Small intestine (tissue), 4 donors: ENCODE measurements around the gene DHRS1. TPM values are rescaled to one million over a fixed set of nuclear protein-coding genes. Genes with fewer than 3 reads are reported as not detected.

Source experiments
- polyA plus RNA-seq, 4 donors: library from polyadenylated mRNA; stranded (reverse) in 3 of 4; unstranded in 1 of 4; fragments of 200-250 nt in 3 of 4; fragments of 120-200 nt in 1 of 4; gene quantifications; one replicate each; pipeline versions ENCODE4 v1.2.1 to v1.2.3, GENCODE V29; 2013
- donor health status: healthy with polysubstance abuse.
- donor health status: Bipolar disorder and iron deficiency.
- donor health status: healthy.

Gene DHRS1
- polyA plus RNA-seq, 4 donors: 45.2 to 95.7 (median 66.5) TPM

Other genes starting within 250 kb of the DHRS1 start
- 1 to 10 TPM in 2 of 4 donors, under 1 TPM in 2; 0.81 to 1.4 (median 1.1) TPM for gene CARMIL3, start 247.8 kb downstream of the DHRS1 start, polyA plus RNA-seq
- gene CPNE6, start 228.2 kb downstream of the DHRS1 start, polyA plus RNA-seq: 10 to 100 TPM in 1 of 4 donors, 1 to 10 TPM in 2, under 1 TPM in 1; 0.03 to 10.7 (median 4.2) TPM
- 100 to 1,000 TPM; 197 to 870 (median 304) TPM for gene PCK2, start 205.5 kb downstream of the DHRS1 start, polyA plus RNA-seq
- gene DCAF11, start 185.0 kb downstream of the DHRS1 start, polyA plus RNA-seq: 100 to 1,000 TPM in 2 of 4 donors, 10 to 100 TPM in 2; 72.1 to 122 (median 93.3) TPM
- 1 to 10 TPM; 1.5 to 4.0 (median 2.7) TPM for gene NRL, start 184.8 kb downstream of the DHRS1 start, polyA plus RNA-seq
- 1 to 10 TPM; 2.4 to 5.8 (median 4.1) TPM for gene FITM1, start 169.1 kb downstream of the DHRS1 start, polyA plus RNA-seq
- 100 to 1,000 TPM; 307 to 576 (median 467) TPM for gene PSME1, start 163.6 kb downstream of the DHRS1 start, polyA plus RNA-seq
- gene EMC9, start 158.2 kb downstream of the DHRS1 start, polyA plus RNA-seq: 10 to 100 TPM; 27.2 to 74.7 (median 41.3) TPM
- 100 to 1,000 TPM; 175 to 997 (median 644) TPM for gene PSME2, start 153.2 kb downstream of the DHRS1 start, polyA plus RNA-seq
- gene RNF31, start 152.3 kb downstream of the DHRS1 start, polyA plus RNA-seq: 10 to 100 TPM; 33.7 to 83.0 (median 48.9) TPM
- gene IRF9, start 138.5 kb downstream of the DHRS1 start, polyA plus RNA-seq: 10 to 100 TPM; 36.9 to 90.9 (median 63.3) TPM
- 100 to 1,000 TPM in 1 of 4 donors, 10 to 100 TPM in 3; 23.0 to 135 (median 40.7) TPM for gene REC8, start 127.7 kb downstream of the DHRS1 start, polyA plus RNA-seq
- gene IPO4, start 111.0 kb downstream of the DHRS1 start, polyA plus RNA-seq: 10 to 100 TPM in 2 of 4 donors, 1 to 10 TPM in 2; 3.2 to 24.4 (median 12.5) TPM
- gene TM9SF1, start 104.3 kb downstream of the DHRS1 start, polyA plus RNA-seq: 10 to 100 TPM in 2 of 4 donors, 1 to 10 TPM in 2; 6.9 to 56.1 (median 23.9) TPM
- 1 to 10 TPM in 1 of 4 donors, under 1 TPM in 1, not detected in 2; 0.04 to 6.9 TPM for gene TSSK4, start 94.1 kb downstream of the DHRS1 start, polyA plus RNA-seq
- gene CHMP4A, start 86.3 kb downstream of the DHRS1 start, polyA plus RNA-seq: 100 to 1,000 TPM in 1 of 4 donors, 10 to 100 TPM in 3; 70.0 to 121 (median 94.9) TPM
- gene MDP1, start 83.7 kb downstream of the DHRS1 start, polyA plus RNA-seq: 10 to 100 TPM; 18.8 to 31.1 (median 21.4) TPM
- gene NEDD8, start 67.4 kb downstream of the DHRS1 start, polyA plus RNA-seq: 100 to 1,000 TPM; 182 to 225 (median 205) TPM
- 10 to 100 TPM; 57.4 to 94.1 (median 76.0) TPM for gene GMPR2, start 66.9 kb downstream of the DHRS1 start, polyA plus RNA-seq
- 10 to 100 TPM; 33.0 to 42.4 (median 35.8) TPM for gene TINF2, start 57.2 kb downstream of the DHRS1 start, polyA plus RNA-seq
- gene TGM1, start 36.6 kb downstream of the DHRS1 start, polyA plus RNA-seq: 1 to 10 TPM; 1.5 to 3.4 (median 1.7) TPM
- 10 to 100 TPM; 25.3 to 58.6 (median 36.0) TPM for gene RABGGTA, start 28.2 kb downstream of the DHRS1 start, polyA plus RNA-seq
- 10 to 100 TPM in 3 of 4 donors, 1 to 10 TPM in 1; 9.7 to 22.5 (median 16.0) TPM for gene NOP9, start 70 bp upstream of the DHRS1 start, polyA plus RNA-seq
- gene CIDEB, start 8.2 kb upstream of the DHRS1 start, polyA plus RNA-seq: 100 to 1,000 TPM in 2 of 4 donors, 10 to 100 TPM in 2; 31.2 to 273 (median 139) TPM
- gene LTB4R2, start 10.4 kb upstream of the DHRS1 start, polyA plus RNA-seq: 1 to 10 TPM in 3 of 4 donors, under 1 TPM in 1; 0.89 to 4.7 (median 2.3) TPM
- gene LTB4R, start 11.7 kb upstream of the DHRS1 start, polyA plus RNA-seq: 10 to 100 TPM in 2 of 4 donors, 1 to 10 TPM in 2; 5.1 to 37.0 (median 15.8) TPM
- gene ADCY4, start 35.3 kb upstream of the DHRS1 start, polyA plus RNA-seq: 10 to 100 TPM in 1 of 4 donors, 1 to 10 TPM in 3; 3.4 to 16.4 (median 6.1) TPM
- gene RIPK3, start 40.2 kb upstream of the DHRS1 start, polyA plus RNA-seq: 10 to 100 TPM; 16.7 to 58.6 (median 33.6) TPM
- gene NFATC4, start 68.4 kb upstream of the DHRS1 start, polyA plus RNA-seq: 10 to 100 TPM; 11.2 to 45.1 (median 29.1) TPM
- gene NYNRIN, start 99.2 kb upstream of the DHRS1 start, polyA plus RNA-seq: 10 to 100 TPM in 1 of 4 donors, 1 to 10 TPM in 1, under 1 TPM in 2; 0.22 to 53.2 (median 3.9) TPM
- 1 to 10 TPM in 2 of 4 donors, under 1 TPM in 1, not detected in 1; 0.27 to 4.8 (median 1.9) TPM for gene CBLN3, start 129.9 kb upstream of the DHRS1 start, polyA plus RNA-seq
- gene KHNYN, start 130.2 kb upstream of the DHRS1 start, polyA plus RNA-seq: 10 to 100 TPM; 21.3 to 75.6 (median 36.4) TPM
- gene SDR39U1, start 143.0 kb upstream of the DHRS1 start, polyA plus RNA-seq: 10 to 100 TPM; 41.4 to 52.6 (median 50.2) TPM
- gene CMA1, start 208.5 kb upstream of the DHRS1 start, polyA plus RNA-seq: 1 to 10 TPM in 2 of 4 donors, not detected in 2; 1.1 to 1.4 TPM